Vagina (tissue), 2 donors: Measurements from ENCODE around the gene LTBP4.

Source experiments
- CTCF ChIP-seq, 3 experiments: fragments of 450-650 bp in 2 of 3; fragments of 200-600 bp in 1 of 3; sonication (generic) in 1 of 3; IDR thresholded peaks; one replicate each; pipeline ENCODE4 v1.5.1; 2017 to 2019; ENCODE audit warnings: antibody characterized with exemption in 3 of 3, mild to moderate bottlenecking in 2 of 3, moderate library complexity in 2 of 3
- POLR2A ChIP-seq, 2 donors: fragments of 450-650 bp; IDR thresholded peaks; one replicate each; pipeline ENCODE4 v1.6.1; 2017; ENCODE audit warnings: antibody characterized with exemption in 2 of 2, mild to moderate bottlenecking in 2 of 2, moderate library complexity in 2 of 2

DNA sequence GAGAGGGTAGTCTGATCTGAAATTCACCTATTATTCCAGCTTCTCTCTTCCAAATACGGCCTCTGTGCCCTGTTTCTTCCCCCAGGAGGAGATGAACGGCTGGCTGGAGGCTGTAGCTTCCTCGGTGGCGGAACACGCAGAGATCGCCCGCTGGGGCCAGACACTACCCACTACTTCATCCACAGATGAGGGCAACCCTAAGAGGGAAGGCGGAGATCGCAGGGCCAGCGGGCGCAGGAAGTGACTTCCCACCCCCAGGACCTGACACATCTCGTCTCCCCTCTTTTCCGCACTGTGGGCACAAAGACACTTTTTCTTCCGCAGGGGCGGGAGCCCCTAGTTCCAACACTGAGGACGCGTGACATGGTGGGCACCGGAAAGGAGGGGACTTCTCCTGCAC lies 25.8 kb upstream of the LTBP4 start:
- TF ChIP-seq POLR2A (IDR thresholded peaks at IDR 0.05) (no peak), CTCF (IDR thresholded peaks at IDR 0.05) (no peak)
